GM18858 (cell line): ENCODE results near the gene ATXN1.
"Not testable (repeated sequence)": the region's sequence is repeated elsewhere in the genome, so short reads cannot be mapped to it uniquely, and the experiment has no call there.

ENCODE experiments used
- ATAC-seq: cut with Tn5 transposase; IDR thresholded peaks from one replicate; pipeline ENCODE4 v1.9.1; 2021; ENCODE audit not compliant: unreplicated experiment

Gene ATXN1

DNA sequence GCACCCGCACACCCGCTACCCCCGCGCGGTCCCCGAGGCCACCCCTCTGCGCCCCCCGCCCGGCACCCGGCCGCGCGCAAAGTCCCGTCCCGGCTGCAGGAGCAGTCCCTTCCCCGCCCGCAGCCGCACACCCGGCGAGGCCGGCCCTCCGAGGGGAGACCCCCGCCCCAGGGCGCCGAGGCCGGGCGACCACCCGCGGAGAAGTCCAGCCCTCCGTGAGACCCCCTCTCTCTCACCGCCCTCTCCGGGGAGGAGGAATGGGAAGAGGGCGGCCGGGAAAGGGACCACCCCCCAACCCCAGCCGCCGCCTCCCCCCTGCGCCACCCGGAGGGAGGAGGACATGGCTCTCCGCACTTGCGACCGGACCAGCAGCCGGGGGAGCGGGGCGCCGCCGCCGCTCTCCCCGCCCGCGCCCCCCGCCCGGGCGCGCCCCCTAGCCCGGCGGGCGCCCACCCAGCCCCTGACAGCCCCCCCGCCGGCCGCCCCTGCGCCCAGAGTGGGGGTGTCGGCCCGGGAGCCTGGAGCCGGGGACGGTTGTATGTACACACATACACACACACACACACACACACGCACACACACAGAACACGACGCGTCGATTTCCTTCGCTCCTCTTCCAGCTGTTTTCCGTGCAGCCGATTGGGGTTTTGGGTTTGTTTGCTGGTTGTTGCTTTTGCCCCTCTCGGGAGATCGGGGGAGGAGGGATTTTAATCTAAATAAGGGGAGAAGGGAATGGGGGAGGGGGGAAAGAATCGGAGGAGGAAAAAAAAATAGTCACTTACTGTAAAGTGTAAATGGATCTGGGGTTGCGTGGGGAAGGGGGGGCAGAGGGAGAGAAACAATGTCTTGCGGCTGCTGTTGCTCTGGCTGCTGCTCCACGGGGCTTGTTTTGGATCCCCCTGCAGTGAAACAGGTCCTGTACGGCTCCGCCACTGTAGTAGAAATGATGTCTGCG is at the start of gene ATXN1:
Gene ATXN1 (minus strand): TSS at position 945 of the 955 bp plus-strand sequence.
- no peak for ATAC-seq

DNA sequence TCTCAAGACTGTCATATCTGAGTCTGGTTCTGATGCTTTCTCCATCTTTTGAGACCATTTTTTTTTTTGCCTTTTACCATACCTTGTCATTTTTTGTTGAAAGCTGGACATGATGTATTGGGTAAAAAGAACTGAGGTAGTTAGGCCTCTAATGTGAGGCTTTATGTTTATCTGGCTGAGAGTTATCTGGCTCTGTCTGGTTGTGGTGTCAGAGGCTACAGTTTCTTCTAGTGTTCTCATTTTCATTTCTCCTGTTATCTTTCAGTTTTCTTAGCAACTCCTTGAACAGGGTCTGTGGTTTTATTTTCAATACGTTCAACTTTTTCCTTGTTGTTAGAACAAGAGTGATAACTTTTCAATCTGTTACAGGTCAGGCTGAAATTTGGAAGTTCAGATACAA is 49.2 kb upstream of the ATXN1 start:
- no peak for ATAC-seq

DNA sequence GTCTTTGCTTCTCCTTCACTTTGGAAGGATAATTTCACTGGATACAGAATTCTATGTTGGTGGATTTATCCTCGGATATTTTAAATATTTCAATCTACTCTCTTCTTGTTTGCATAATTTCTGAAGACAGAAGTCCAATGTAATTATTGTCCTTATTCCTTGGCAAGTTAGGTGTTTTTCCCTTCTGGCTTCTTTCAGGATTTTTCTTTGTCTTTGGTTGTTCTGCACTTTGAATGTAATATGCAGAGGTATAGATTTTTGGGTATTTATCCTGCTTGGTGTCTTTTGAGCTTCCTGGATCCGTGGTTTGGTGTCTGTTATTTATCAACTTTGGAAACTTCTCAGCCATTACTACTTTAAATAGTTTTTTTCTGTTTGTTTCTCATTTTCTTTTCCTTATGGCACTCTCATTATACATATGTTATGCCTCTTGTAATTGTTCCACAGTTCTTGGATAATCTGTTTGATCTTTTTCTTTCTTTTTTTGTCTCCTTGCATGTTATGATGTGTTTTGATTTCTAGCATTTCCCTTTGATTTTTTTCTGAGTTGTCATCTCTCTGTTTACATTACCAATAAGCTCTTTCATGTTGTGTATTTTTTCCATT is 48.6 kb upstream of the ATXN1 start:
- ATAC-seq = no peak

DNA sequence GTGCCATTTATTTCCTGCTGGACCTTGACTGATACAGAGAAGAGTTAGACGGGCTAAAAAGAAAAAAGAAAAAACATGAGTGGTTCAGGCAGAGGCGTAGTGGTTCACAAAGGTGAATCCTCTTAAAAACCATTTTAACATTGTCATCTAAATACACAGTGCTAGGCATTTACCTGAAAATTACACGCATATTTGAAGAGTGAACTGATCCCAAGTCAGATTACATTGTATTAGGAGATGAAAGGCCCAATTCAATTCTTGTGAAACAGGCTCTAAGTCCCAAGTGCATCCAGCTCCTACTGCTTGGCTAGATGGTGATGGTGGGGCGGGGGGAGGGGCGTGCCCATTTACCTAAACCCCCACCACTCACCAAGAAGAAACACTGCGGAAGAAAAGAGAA is 46.7 kb upstream of the ATXN1 start:
- ATAC-seq = no peak

DNA sequence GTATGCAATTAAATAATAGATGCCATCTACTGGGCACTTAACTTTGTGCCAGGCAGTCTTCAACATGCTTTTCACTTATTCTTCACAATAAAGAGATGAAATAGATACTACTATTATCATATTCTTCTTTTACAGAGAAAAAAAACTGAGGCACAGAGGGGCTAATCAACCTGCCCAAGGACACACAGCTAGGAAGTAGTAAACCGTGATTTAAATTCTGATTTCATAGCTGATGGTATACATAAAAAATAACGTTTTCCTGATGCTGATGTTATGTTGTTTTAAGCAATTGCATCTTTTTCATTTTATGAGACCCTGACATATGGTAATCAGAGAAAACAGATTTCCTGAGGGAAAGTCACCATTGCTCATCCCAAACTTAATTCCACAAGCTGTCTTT is 45.1 kb upstream of the ATXN1 start:
- no peak for ATAC-seq

DNA sequence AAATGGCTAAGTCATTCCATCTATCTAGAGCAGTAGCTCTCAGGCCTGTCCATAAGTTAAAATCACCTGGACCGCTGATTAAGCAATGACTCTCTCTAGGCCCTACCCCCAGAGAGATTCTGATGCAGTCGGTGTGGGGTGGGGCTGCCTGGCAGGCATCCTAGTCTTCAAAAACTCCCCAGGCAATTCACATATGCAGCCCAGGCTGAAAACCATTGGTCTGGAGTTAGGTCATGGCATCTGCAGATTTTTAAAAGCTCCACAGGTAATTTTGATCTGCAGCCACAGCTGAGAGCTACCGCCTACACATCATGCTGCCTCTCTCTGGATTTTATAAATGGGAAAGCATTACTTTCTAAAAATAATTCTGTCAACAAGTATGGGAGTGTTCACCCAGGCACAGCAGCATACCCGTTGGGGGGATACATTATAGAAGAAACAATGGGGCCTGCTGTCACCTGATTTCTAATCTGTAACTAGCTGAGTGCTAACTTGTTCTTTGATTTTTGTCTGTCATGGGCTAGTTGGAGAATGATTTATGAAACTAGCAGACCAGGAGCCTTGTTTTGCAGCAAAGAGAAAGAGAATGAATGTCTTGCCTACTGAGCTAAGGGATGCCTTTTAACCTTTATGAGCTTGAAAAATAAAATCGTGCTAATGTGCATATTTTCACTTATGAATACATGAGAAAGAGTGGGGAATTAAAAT is 44.1 kb upstream of the ATXN1 start:
- ATAC-seq = no peak

DNA sequence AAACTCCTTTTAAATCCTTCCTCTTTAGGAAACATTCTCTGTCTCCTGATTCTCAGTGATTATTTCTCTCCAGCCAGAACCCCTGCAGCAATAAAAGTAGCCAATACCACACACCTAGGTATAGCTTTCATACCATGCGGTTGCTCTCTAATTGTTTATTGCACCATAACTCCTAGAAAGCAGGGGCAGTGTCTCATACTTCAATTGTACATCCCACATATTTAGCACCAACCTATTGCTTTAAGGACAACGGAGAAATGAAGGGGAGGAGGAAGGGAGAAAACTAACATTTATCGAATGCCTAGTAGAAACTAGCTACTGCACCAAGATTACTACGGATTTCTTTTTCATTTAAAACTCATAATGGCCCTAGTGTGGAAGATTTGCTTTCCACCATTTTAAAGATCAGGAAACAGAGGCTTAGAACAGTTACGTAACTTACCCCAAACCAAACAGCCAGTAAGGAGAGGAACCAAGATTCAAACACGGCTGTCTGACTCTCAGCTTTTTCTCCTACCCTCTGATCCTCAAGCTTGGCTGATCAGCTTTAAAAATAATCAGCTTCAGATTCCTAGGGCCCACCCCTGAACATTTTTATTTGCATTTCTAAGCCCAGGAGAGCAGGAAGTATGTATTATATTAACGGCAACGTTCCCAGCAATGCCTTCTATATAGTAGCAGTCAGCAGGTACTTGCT is 43.4 kb upstream of the ATXN1 start:
- no peak for ATAC-seq

DNA sequence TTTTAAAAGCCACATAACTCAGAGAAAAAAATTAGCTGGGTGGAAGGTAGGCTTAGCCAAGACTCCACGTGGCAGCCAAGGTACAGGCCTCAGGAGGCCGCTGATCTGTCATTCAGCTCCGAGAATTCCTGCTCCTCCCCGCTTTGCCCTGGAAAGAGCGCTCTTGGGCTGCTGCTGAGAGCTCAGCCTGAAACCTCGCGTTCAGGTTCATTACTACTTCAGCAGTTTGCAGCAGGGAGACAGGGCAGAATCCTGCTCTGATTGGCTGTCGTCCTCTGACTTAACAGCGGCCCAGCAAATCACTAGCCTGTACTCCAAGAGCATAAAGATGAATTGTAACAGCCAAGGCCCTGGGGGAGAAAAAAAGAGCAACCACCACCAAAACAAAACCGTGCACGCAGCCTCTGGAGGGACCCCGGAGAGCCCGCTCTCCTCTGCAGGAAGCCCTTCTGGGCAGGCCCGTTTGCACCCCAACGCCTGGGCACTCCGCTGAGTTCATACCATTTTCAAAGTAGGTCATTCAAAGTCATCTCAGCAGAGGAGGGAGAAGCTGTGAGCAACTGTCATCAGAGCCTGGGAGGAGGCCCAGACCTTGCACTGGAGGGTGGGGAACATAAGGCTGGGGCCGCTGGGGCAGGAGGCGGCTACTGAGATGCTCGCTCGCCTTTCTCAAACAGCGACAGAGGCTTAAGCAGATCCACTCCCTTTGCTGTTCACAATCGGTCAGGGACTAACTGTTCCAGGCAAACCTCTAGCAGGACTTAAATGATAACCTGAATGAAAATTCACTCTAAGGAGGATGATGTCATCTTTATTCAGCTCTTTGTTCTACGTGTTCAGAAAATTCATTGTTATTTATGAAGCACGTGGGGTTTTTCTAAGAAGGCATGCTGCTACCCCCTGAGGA is 42.3 kb upstream of the ATXN1 start:
- ATAC-seq = no peak

DNA sequence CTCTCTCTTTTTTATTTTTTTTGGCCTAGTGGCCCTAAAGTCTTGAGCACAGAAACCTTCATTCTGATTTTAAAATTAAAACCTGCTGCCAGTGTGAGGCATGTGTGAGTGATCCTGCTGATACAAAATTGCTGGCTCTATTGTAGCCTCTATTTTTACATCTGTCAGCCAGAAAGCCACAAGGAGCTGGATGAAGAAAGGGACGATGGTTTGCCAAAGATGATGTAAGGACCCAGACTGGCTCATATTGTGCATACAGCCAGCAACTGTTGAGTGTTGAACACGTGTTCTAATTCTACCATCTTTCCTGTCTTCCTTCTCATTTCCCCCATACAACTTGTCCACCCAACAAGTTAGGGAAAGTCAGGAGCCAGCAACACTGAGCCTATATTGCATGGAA is 40.8 kb upstream of the ATXN1 start:
- ATAC-seq = no peak

DNA sequence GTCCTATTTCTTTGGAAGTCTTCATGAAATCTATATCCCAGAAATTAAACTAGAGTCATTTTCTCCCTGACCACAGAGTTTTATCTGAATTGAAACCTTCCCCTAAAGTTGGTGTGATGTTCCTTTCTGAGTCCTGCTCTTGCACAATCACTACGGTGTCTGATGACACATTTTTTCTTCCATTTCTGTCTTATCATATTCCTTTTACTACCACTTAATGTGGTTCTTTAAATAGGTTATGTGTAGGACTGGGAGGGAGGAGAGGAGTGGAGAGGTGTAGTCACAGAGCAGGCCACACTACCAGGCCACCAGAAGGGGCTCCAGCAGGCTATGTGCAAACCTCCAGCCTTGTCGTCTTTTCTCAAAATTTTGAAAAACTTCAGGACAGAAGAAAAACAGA is 39.7 kb upstream of the ATXN1 start:
- ATAC-seq = no peak

DNA sequence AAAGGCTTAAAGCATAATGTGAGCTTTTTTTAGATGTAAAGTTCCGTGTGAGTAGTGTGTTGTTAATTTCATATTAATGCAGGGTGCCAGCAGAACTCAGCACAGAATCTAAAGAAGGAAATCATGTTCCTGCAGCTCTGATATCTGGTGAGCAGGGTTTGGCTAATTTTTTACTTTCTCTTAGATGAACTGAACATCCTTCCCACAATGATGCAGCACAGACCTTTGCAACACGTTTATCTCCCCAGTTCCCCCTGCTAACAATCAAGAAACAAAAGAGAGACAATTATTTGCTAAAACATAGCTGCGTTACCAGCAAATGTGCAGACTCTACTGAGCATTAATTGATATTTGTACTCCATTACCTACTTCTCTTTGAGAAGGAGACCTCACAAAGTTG is 39.1 kb upstream of the ATXN1 start:
- ATAC-seq = no peak

DNA sequence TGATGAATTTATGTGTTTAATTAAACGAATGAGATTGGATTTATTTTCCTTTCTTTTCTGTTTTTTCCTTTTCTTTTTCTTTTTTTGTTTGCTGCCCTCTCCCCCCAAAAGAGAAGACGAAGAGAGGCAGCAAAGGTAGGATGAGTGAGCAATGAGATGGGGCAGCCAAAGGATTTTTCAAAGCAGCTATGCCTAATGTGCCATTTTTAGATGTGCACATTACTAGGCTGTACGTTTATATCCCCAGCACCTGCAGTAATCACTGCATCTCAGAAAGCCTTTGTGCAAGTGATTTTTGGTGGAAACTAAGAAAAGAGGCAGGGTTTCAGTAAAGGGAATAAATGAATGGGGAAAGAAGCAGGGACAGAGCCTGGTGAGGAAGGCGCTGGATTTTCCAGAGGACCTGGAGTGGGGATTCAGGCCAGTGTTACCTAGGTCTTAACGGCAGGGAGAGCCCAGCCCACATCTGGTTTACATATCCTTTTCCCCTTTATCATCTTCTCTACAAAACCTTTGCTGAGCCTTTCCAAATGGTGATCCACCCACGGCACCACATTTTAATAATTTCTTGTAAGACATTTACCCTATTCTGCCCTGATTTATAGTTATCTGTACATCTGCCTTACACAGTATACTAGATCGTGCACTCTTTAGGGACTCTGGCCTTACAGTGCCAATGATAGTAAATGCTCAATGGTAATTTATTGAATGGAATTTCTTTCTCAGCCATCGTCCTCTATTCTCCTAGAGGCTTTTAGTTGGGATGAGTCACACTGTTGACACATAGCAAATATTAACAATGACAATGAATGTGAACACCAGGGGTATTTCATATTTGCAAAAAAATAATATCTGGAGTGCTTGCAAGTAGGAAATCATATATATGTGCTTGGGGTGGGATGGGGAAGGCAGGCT is 38.3 kb upstream of the ATXN1 start:
- ATAC-seq = no peak

DNA sequence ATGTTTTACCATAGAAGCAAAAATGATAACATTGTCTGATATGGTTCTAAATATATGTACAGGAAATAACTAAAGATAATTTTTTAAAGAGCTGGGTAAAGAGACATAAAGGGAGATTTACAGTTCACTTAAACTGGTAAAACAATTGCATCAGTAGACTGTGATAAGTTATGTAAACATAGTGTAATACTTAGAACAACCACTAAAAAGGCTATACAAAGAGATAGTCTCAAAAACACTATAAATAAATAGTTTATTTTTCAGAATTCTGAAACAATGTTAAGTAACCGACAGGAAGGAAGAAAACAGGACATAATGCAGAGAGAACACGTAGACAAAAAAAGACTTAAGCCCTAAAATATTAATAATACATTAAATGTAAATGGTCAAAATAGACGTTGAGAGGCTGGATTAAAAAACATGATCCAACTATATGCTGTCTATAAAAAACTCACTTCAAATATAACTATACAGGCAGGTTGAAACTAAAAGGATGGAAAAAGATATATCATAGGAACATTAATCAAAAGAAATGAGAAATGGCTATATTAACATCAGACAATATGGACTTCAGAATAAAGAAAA is 32.7 kb upstream of the ATXN1 start:
- no peak for ATAC-seq

DNA sequence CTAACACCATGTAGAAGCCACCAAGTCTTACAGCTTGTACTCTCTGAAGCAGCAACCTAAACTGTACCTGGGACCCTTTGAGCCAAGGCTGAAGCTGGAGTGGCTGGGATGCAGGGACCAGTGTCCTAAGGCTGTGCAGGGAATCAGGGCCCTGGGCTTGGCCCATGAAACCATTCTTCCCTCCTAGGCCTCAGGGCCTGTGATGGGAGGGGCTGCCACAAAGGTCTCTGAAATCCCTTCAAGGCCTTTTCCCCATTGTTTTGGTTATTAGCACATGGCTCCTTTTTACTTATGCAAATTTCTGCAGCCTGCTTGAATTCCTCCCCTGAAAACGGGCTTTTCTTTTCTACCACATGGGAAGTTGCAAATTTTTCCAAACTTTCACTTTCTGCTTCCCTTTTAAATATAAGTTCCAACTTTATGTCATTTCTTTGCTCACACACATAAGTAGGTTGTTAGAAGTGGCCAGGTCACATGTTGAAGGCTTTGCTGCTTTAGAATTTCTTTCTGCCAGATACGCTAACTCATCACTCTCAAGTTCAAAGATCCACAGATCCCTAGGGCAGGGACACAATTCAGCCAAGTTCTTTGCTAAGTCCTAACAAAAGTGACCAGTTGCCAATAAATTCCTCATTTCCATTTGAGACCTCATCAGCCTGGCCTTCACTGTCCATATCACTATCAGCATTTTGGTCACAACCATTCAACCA is 28.2 kb upstream of the ATXN1 start:
- ATAC-seq = no peak

DNA sequence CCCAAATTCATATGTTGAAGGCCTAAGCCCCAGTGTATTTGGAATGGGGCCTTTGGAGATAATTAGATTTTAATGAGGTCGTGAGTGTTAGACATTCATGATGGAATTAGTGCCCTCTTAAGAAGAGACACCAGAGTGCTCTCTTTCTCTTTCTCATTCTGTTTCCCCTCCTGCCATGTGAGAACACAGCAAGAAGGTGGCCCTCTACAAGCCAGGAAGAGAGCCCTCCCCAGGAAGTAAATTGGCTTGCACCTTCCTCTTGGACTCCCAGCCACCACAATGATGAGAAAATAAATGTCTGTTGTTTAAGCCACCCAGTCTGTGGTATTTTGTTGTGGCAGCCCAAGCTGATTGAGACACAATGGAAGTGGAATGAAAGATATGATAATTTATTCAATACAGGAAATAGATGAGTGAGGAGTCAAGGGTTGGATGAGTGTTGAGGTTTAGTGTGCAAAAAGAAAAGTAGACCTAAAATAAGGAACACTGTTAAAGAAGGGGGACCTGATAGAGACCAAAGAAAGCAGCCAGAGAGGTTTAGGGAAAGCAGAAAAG is 25.9 kb upstream of the ATXN1 start:
- no peak for ATAC-seq

DNA sequence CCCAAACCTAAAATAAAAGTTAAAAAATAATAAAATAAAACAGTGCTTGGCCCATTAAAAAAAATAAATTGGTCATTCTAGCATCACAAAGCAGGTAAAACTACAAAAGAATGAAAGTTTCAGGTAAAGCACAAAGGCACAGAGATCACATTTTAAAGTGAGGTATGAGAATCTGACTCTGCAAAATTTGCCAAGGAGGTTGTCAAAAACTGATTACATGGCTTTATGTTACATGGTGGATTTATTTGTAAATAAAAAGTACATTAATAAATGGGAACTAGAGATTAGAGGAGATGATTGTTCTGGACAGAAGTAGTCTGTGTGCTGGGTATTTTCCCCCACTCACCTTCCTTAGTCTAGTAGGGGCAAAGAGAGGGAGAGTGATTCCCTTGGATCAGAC is 24.2 kb upstream of the ATXN1 start:
- no peak for ATAC-seq

DNA sequence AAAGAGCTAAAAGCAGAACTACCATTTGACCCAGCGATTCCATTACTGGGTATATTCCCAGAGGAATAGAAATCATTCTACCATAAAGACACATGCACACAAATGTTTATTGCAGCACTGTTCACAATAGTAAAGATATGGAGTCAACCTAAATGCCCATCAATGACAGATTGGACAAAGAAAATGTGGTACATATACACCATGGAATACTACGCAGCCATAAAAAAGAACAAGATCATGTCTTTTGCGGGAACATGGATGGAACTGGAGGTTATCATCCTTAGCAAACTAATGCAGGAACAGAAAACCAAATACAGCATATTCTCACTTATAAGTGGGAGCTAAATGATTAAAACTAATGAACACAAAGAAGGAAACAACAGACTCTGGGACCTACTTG is 23.7 kb upstream of the ATXN1 start:
- not testable (repeated sequence) for ATAC-seq
